LNCaP clone FGC (cell line): Measurements from ENCODE around the gene MAGI2.

Source experiments
- DNase-seq: peaks from one replicate; pipeline ENCODE4 v3.0.0-alpha.2; 2011; ENCODE audit warnings: low read depth
- H3K4me3 ChIP-seq: 2 replicates; pipeline ENCODE4 v1.5.1; 2011; ENCODE audit warnings: mild to moderate bottlenecking, low read depth, low read length, control low read depth
- TF ChIP-seq, protein P1 (sequence below): IDR thresholded peaks from 2 replicates; pipeline ENCODE4 v1.5.1; 2012; ENCODE audit warnings: mild to moderate bottlenecking; ENCODE audit not compliant: control insufficient read depth, insufficient read depth; ENCODE audit errors: extremely low read depth

Gene MAGI2

DNA sequence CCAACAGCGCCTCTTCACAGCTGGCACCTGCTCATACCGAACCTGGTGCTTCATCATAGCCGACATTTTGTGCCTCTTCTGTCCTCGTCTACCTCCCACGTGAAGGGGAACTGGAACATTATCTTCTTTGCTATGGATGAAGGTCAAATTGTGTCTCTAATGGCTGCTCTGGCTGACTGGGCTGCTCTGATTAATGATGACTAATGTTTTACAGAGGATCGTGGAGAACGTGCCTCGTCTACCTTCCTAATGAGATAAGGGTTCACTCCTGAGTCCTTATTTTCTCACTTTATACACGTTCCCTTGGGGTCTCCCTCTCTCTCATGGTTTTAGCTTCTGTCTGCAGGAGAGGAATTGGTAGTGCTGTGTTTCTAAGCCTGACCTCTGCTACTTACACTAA, 1234.6 kb downstream of the MAGI2 start:
- DNase-seq = no peak
- TF ChIP-seq, protein P1, sequence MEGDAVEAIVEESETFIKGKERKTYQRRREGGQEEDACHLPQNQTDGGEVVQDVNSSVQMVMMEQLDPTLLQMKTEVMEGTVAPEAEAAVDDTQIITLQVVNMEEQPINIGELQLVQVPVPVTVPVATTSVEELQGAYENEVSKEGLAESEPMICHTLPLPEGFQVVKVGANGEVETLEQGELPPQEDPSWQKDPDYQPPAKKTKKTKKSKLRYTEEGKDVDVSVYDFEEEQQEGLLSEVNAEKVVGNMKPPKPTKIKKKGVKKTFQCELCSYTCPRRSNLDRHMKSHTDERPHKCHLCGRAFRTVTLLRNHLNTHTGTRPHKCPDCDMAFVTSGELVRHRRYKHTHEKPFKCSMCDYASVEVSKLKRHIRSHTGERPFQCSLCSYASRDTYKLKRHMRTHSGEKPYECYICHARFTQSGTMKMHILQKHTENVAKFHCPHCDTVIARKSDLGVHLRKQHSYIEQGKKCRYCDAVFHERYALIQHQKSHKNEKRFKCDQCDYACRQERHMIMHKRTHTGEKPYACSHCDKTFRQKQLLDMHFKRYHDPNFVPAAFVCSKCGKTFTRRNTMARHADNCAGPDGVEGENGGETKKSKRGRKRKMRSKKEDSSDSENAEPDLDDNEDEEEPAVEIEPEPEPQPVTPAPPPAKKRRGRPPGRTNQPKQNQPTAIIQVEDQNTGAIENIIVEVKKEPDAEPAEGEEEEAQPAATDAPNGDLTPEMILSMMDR = no peak
- no peak overlapping the region for H3K4me3 ChIP-seq

GRCh38 chr7:78218051-78218450, 1235.4 kb downstream of the MAGI2 start:
- no peak overlapping the region for H3K4me3 ChIP-seq
- TF ChIP-seq, protein P1 = no peak
- no peak for DNase-seq

GRCh38 chr7:78215199-78215598, 1238.3 kb downstream of the MAGI2 start:
- TF ChIP-seq, protein P1 = no peak
- no peak overlapping the region for H3K4me3 ChIP-seq
- no peak for DNase-seq

- no peak for DNase-seq
- no peak overlapping the region for H3K4me3 ChIP-seq
- TF ChIP-seq, protein P1 = no peak
These were observed 1240.1 kb downstream of the MAGI2 start for GRCh38 chr7:78213402-78213801.

GRCh38 chr7:78212476-78213060, 1240.9 kb downstream of the MAGI2 start:
- no peak overlapping the region for H3K4me3 ChIP-seq
- no peak for DNase-seq
- TF ChIP-seq, protein P1 = no peak

GRCh38 chr7:78207269-78207668, 1246.2 kb downstream of the MAGI2 start:
- no peak overlapping the region for H3K4me3 ChIP-seq
- DNase-seq = no peak
- TF ChIP-seq, protein P1 = no peak

GRCh38 chr7:78206769-78207168, 1246.7 kb downstream of the MAGI2 start:
- no peak overlapping the region for H3K4me3 ChIP-seq
- DNase-seq = no peak
- TF ChIP-seq, protein P1 = no peak
